ENCODE data around the gene TSPAN19. TPM values are rescaled to one million over a fixed set of nuclear protein-coding genes. Genes with fewer than 3 reads are reported as not detected.

TSPAN19 gene
- polyA plus RNA-seq, 1 experiment, result not detected

DNA sequence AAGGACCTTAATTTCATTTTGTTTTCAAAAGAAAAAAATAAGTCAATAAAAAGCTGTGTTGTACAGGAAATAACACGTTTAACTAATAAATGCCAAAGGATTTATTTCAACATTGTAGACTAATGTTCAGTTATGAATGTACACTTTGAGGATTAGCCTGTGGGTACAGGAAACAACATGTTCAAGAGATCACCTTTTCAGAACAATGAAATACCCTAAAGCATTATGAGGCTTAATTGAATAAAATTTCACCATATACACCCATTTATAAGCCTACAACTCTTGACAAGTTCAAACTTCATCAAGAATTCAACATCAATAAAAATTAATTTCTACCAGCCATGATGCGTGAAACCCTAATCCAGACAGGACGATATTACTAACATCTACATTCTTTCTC lies 66.9 kb downstream of the TSPAN19 start:
- Histone ChIP-seq H3K4me3 (ENCODE audit: low read depth, low read length) (no peak overlapping the region), H3K36me3 (ENCODE audit: control insufficient read depth, insufficient read depth, low read length) (no peaks in the 10 kb centered on the region), H3K27me3 (ENCODE audit: control insufficient read depth, insufficient read depth, low read length) (no peaks in the 10 kb centered on the region)
- DNase-seq (ENCODE audit: low read depth), result no peak
- POLR2A ChIA-PET, result no interaction called here
- TF ChIP-seq, protein P1, sequence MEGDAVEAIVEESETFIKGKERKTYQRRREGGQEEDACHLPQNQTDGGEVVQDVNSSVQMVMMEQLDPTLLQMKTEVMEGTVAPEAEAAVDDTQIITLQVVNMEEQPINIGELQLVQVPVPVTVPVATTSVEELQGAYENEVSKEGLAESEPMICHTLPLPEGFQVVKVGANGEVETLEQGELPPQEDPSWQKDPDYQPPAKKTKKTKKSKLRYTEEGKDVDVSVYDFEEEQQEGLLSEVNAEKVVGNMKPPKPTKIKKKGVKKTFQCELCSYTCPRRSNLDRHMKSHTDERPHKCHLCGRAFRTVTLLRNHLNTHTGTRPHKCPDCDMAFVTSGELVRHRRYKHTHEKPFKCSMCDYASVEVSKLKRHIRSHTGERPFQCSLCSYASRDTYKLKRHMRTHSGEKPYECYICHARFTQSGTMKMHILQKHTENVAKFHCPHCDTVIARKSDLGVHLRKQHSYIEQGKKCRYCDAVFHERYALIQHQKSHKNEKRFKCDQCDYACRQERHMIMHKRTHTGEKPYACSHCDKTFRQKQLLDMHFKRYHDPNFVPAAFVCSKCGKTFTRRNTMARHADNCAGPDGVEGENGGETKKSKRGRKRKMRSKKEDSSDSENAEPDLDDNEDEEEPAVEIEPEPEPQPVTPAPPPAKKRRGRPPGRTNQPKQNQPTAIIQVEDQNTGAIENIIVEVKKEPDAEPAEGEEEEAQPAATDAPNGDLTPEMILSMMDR (IDR thresholded peaks at IDR 0.05; ENCODE audit: insufficient read depth, low read depth, low read length), result no peak
- CTCF ChIA-PET, result no interaction called here

Other genes starting within 250 kb of the TSPAN19 start
- gene SLC6A15, start 123.5 kb downstream of the TSPAN19 start, polyA plus RNA-seq (2011; rRNA removed), result 0.01 TPM in 1 of 2 replicates, not detected in the other
- 0.02 TPM in 1 of 2 replicates, not detected in the other for gene LRRIQ1, start 74 bp upstream of the TSPAN19 start, polyA plus RNA-seq (2011; rRNA removed)
- gene ALX1, start 243.9 kb upstream of the TSPAN19 start, polyA plus RNA-seq (2011; rRNA removed), result not detected in 2 replicates